ENCODE results near the gene E2F7. TPM values are rescaled to one million over a fixed set of nuclear protein-coding genes. Genes with fewer than 3 reads are reported as not detected.

The E2F7 gene
- total and polyA plus RNA-seq, 2 donors (not counting 1 experiment from before 2014, with no cell fraction given): 3.6 to 9.7 TPM

- Histone ChIP-seq H3K79me2 (ENCODE audit: control insufficient read depth, insufficient read depth, low read length) (no peaks in the 10 kb centered on the region), H3K36me3 (ENCODE audit: control insufficient read depth, insufficient read depth, low read length) (peaks cover 6% of the 10 kb centered on the region), H3K27me3 (ENCODE audit: control insufficient read depth, insufficient read depth, low read length) (no peaks in the 10 kb centered on the region), H3K4me2 (ENCODE audit: extremely low read depth, insufficient read depth, low read length) (no peak overlapping the region), H4K20me1 (ENCODE audit: control insufficient read depth, extremely low read depth, insufficient read depth, low read length) (no peaks in the 10 kb centered on the region), H3K9ac (ENCODE audit: insufficient read depth, low read length) (no peak overlapping the region), H3K27ac (ENCODE audit: insufficient read depth, low read length) (no peak overlapping the region), H2AFZ (ENCODE audit: low read length) (no peak overlapping the region), H3K9me3 (ENCODE audit: control insufficient read depth, insufficient read depth, low read depth, low read length) (no peaks in the 10 kb centered on the region), H3K4me3 (replicated peaks in 1 of 4; ENCODE audit: control extremely low read depth in 1 of 4, insufficient read depth in 1 of 4, low read depth in 3 of 4, low read length in 4 of 4) (no peak overlapping the region), H3K4me1 (ENCODE audit: control insufficient read depth, extremely low read depth, insufficient read depth, low read length) (no peaks in the 10 kb centered on the region)
- no peak for TF ChIP-seq EZH2 (IDR thresholded peaks at IDR 0.05; ENCODE audit: low read length, missing control alignments)
- TF ChIP-seq CTCF (conservative IDR thresholded peaks at IDR 0.05 in 1 of 2, IDR thresholded peaks at IDR 0.05 in 1 of 2; ENCODE audit: low read depth in 1 of 2, low read length in 2 of 2): no peak
- DNase-seq (ENCODE audit: low read depth in 2 of 2): no peak
Observed at GRCh38 chr12:77019920-77020319, 45.4 kb downstream of the E2F7 start.

- no peak for TF ChIP-seq CTCF (conservative IDR thresholded peaks at IDR 0.05 in 1 of 2, IDR thresholded peaks at IDR 0.05 in 1 of 2; ENCODE audit: low read depth in 1 of 2, low read length in 2 of 2)
- no peak for TF ChIP-seq EZH2 (IDR thresholded peaks at IDR 0.05; ENCODE audit: low read length, missing control alignments)
- H2AFZ ChIP-seq (ENCODE audit: low read length): no peak overlapping the region
- no peak overlapping the region for H3K4me3 ChIP-seq (replicated peaks in 1 of 4; ENCODE audit: control extremely low read depth in 1 of 4, insufficient read depth in 1 of 4, low read depth in 3 of 4, low read length in 4 of 4)
- no peak overlapping the region for H3K4me2 ChIP-seq (ENCODE audit: extremely low read depth, insufficient read depth, low read length)
- no peaks in the 10 kb centered on the region for H4K20me1 ChIP-seq (ENCODE audit: control insufficient read depth, extremely low read depth, insufficient read depth, low read length)
- no peaks in the 10 kb centered on the region for H3K79me2 ChIP-seq (ENCODE audit: control insufficient read depth, insufficient read depth, low read length)
- H3K9me3 ChIP-seq (ENCODE audit: control insufficient read depth, insufficient read depth, low read depth, low read length): no peaks in the 10 kb centered on the region
- H3K9ac ChIP-seq (ENCODE audit: insufficient read depth, low read length): no peak overlapping the region
- H3K27me3 ChIP-seq (ENCODE audit: control insufficient read depth, insufficient read depth, low read length): no peaks in the 10 kb centered on the region
- no peak for DNase-seq (ENCODE audit: low read depth in 2 of 2)
- H3K4me1 ChIP-seq (ENCODE audit: control insufficient read depth, extremely low read depth, insufficient read depth, low read length): no peaks in the 10 kb centered on the region
- H3K27ac ChIP-seq (ENCODE audit: insufficient read depth, low read length): no peak overlapping the region
- H3K36me3 ChIP-seq (ENCODE audit: control insufficient read depth, insufficient read depth, low read length): peaks cover 5% of the 10 kb centered on the region
Observed at GRCh38 chr12:77016606-77017005, 48.8 kb downstream of the E2F7 start.

GRCh38 chr12:77013091-77013490 is 52.3 kb downstream of the E2F7 start:
- Histone ChIP-seq H3K27ac (ENCODE audit: insufficient read depth, low read length) (no peak overlapping the region), H3K9me3 (ENCODE audit: control insufficient read depth, insufficient read depth, low read depth, low read length) (no peaks in the 10 kb centered on the region), H3K4me2 (ENCODE audit: extremely low read depth, insufficient read depth, low read length) (no peak overlapping the region), H3K4me1 (ENCODE audit: control insufficient read depth, extremely low read depth, insufficient read depth, low read length) (peaks cover 3% of the 10 kb centered on the region), H2AFZ (ENCODE audit: low read length) (no peak overlapping the region), H3K79me2 (ENCODE audit: control insufficient read depth, insufficient read depth, low read length) (no peaks in the 10 kb centered on the region), H3K4me3 (replicated peaks in 1 of 4; ENCODE audit: control extremely low read depth in 1 of 4, insufficient read depth in 1 of 4, low read depth in 3 of 4, low read length in 4 of 4) (no peak overlapping the region), H3K27me3 (ENCODE audit: control insufficient read depth, insufficient read depth, low read length) (no peaks in the 10 kb centered on the region), H3K9ac (ENCODE audit: insufficient read depth, low read length) (no peak overlapping the region), H3K36me3 (ENCODE audit: control insufficient read depth, insufficient read depth, low read length) (no peaks in the 10 kb centered on the region), H4K20me1 (ENCODE audit: control insufficient read depth, extremely low read depth, insufficient read depth, low read length) (no peaks in the 10 kb centered on the region)
- peak in 1 of 2 donors; percentile 32 for DNase-seq (ENCODE audit: low read depth in 2 of 2)
- no peak for TF ChIP-seq CTCF (conservative IDR thresholded peaks at IDR 0.05 in 1 of 2, IDR thresholded peaks at IDR 0.05 in 1 of 2; ENCODE audit: low read depth in 1 of 2, low read length in 2 of 2)
- TF ChIP-seq EZH2 (IDR thresholded peaks at IDR 0.05; ENCODE audit: low read length, missing control alignments): no peak

Measured in fibroblast of lung (primary cell).